Neural cell (in vitro differentiated cells): ENCODE measurements around the gene ALDH8A1.

Experiments
- EP300 ChIP-seq: fragments of 450-650 bp; conservative IDR thresholded peaks from 2 replicates; pipeline ENCODE4 v1.6.1; 2014; ENCODE audit warnings: antibody characterized with exemption, mild to moderate bottlenecking, moderate library complexity; ENCODE audit not compliant: poor library complexity, severe bottlenecking
- POLR2AphosphoS5 ChIP-seq: IDR thresholded peaks from 2 replicates; pipeline ENCODE4 v1.6.1; 2012
- TF ChIP-seq, protein P1 (sequence below): fragments of 450-650 bp; IDR thresholded peaks from 2 replicates; pipeline ENCODE4 v1.5.1; 2014; ENCODE audit warnings: antibody characterized with exemption, mild to moderate bottlenecking, moderate library complexity; ENCODE audit not compliant: poor library complexity, severe bottlenecking

DNA sequence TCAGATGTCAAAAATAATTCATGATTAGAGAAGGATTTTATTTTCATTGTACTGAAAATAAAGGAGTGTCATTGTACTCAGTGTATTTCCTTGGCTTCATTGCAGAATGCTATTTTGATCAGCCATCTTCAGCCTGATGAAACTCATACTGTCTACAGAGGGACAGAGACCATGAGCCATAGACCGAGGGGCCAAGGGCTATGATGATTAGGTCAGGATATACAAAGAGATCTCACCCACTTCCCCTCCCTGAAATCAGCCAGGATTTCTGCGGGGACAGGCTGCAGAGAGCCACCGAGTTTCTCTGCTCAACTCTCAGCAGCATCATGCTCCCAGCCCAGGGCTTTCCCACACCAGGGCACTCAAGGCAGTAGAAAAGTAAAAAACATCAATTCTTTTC lies 47.0 kb downstream of the ALDH8A1 start:
- TF ChIP-seq EP300 (no peak), POLR2AphosphoS5 (no peak)
- TF ChIP-seq, protein P1, sequence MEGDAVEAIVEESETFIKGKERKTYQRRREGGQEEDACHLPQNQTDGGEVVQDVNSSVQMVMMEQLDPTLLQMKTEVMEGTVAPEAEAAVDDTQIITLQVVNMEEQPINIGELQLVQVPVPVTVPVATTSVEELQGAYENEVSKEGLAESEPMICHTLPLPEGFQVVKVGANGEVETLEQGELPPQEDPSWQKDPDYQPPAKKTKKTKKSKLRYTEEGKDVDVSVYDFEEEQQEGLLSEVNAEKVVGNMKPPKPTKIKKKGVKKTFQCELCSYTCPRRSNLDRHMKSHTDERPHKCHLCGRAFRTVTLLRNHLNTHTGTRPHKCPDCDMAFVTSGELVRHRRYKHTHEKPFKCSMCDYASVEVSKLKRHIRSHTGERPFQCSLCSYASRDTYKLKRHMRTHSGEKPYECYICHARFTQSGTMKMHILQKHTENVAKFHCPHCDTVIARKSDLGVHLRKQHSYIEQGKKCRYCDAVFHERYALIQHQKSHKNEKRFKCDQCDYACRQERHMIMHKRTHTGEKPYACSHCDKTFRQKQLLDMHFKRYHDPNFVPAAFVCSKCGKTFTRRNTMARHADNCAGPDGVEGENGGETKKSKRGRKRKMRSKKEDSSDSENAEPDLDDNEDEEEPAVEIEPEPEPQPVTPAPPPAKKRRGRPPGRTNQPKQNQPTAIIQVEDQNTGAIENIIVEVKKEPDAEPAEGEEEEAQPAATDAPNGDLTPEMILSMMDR = no peak
